BLaER1 treated with 17β-estradiol and CSF1 and Interleukin-3, amounts not matched to agents 10 nM and 100 nM (cell line): ENCODE data around the gene MGAM2.
"Not testable (repeated sequence)": the region's sequence is repeated elsewhere in the genome, so short reads cannot be mapped to it uniquely, and the experiment has no call there.

Source experiments
- H3K27ac ChIP-seq, 11 experiments: shearing (Covaris generic); formaldehyde crosslinking; 2 replicates each; pipeline ENCODE4 v1.8.1; 2022
- H3K27me3 ChIP-seq, 11 experiments: shearing (Covaris generic); formaldehyde crosslinking; 2 replicates each; pipeline ENCODE4 v1.8.1; 2022
- H3K36me3 ChIP-seq, 11 experiments: shearing (Covaris generic); formaldehyde crosslinking; 2 replicates each; pipeline ENCODE4 v1.8.1; 2022
- H3K4me1 ChIP-seq, 10 experiments: shearing (Covaris generic); formaldehyde crosslinking; 2 replicates each; pipeline ENCODE4 v1.8.1; 2022
- H3K4me2 ChIP-seq, 11 experiments: shearing (Covaris generic); formaldehyde crosslinking; 2 replicates each; pipeline ENCODE4 v1.8.1; 2022
- H3K4me3 ChIP-seq, 10 experiments: shearing (Covaris generic); formaldehyde crosslinking; 2 replicates each; pipeline ENCODE4 v1.8.1; 2022
- H3K9ac ChIP-seq, 11 experiments: shearing (Covaris generic); formaldehyde crosslinking; 2 replicates each; pipeline ENCODE4 v1.8.1; 2022
- H3K9me3 ChIP-seq, 11 experiments: shearing (Covaris generic); formaldehyde crosslinking; replicated peaks in 1 of 11; 2 replicates each; pipeline ENCODE4 v1.8.1; 2022
- H4K20me1 ChIP-seq, 11 experiments: shearing (Covaris generic); formaldehyde crosslinking; 2 replicates each; pipeline ENCODE4 v1.8.1; 2022
- Cebpa-rat ChIP-seq, 11 experiments: shearing (Covaris generic); IDR thresholded peaks; 2 replicates each; pipeline ENCODE4 v1.8.1; 2022

The MGAM2 gene

GRCh38 chr7:142094861-142095260, 16.7 kb upstream of the MGAM2 start:
- TF ChIP-seq Cebpa-rat (IDR thresholded peaks at IDR 0.05): no peak
- H3K4me2 ChIP-seq: peak overlapping the region in 7 of 11 experiments; percentile 12 to 41 (median 22); a peak in 7 of 22 replicates
- peaks cover 0 to 18% (median 10%) of the 10 kb centered on the region in 10 experiments; a peak in 12 of 20 replicates for H3K4me1 ChIP-seq
- H4K20me1 ChIP-seq: no peaks in the 10 kb centered on the region
- H3K9me3 ChIP-seq: no peaks in the 10 kb centered on the region
- no peak overlapping the region for H3K9ac ChIP-seq
- no peaks in the 10 kb centered on the region for H3K27me3 ChIP-seq
- no peaks in the 10 kb centered on the region; a peak in 1 of 22 replicates for H3K36me3 ChIP-seq
- no peak overlapping the region for H3K27ac ChIP-seq
- no peak overlapping the region for H3K4me3 ChIP-seq

GRCh38 chr7:142097571-142097970, 13.9 kb upstream of the MGAM2 start:
- H3K9ac ChIP-seq: no peak overlapping the region
- no peak for TF ChIP-seq Cebpa-rat (IDR thresholded peaks at IDR 0.05)
- H3K9me3 ChIP-seq: no peaks in the 10 kb centered on the region
- no peaks in the 10 kb centered on the region for H3K27me3 ChIP-seq
- H3K36me3 ChIP-seq: no peaks in the 10 kb centered on the region; a peak in 1 of 22 replicates
- no peak overlapping the region for H3K27ac ChIP-seq
- peak overlapping the region in 1 of 11 experiments; percentile 44; a peak in 1 of 22 replicates for H3K4me2 ChIP-seq
- H3K4me1 ChIP-seq: peaks cover 10 to 45% (median 19%) of the 10 kb centered on the region in 10 experiments; a peak in 18 of 20 replicates
- no peak overlapping the region for H3K4me3 ChIP-seq
- no peaks in the 10 kb centered on the region for H4K20me1 ChIP-seq

GRCh38 chr7:142098004-142098403, 13.5 kb upstream of the MGAM2 start:
- no peak overlapping the region for H3K4me3 ChIP-seq
- H3K36me3 ChIP-seq: no peaks in the 10 kb centered on the region; a peak in 1 of 22 replicates
- no peaks in the 10 kb centered on the region for H3K9me3 ChIP-seq
- H3K27ac ChIP-seq: no peak overlapping the region
- H3K27me3 ChIP-seq: no peaks in the 10 kb centered on the region
- TF ChIP-seq Cebpa-rat (IDR thresholded peaks at IDR 0.05): no peak
- no peaks in the 10 kb centered on the region for H4K20me1 ChIP-seq
- peaks cover 10 to 49% (median 22%) of the 10 kb centered on the region in 10 experiments; a peak in 18 of 20 replicates for H3K4me1 ChIP-seq
- no peak overlapping the region for H3K9ac ChIP-seq
- peak overlapping the region in 3 of 11 experiments; percentile 33 to 46 (median 44); a peak in 4 of 22 replicates for H3K4me2 ChIP-seq

GRCh38 chr7:142099347-142099746, 12.2 kb upstream of the MGAM2 start:
- H3K4me2 ChIP-seq: 0 out of 22 replicates have a peak overlapping the region, but pooled peaks of 1 of the 11 experiments have one; percentile 10
- H3K27ac ChIP-seq, H3K9ac ChIP-seq, H3K9me3 ChIP-seq, H3K27me3 ChIP-seq, H3K36me3 ChIP-seq, H3K4me3 ChIP-seq, H4K20me1 ChIP-seq: not testable (repeated sequence)
- H3K4me1 ChIP-seq: peaks cover 8 to 62% (median 32%) of the 10 kb centered on the region in 10 experiments; a peak in 19 of 20 replicates

- H3K4me1 ChIP-seq: peaks cover 0 to 69% (median 37%) of the 10 kb centered on the region in 10 experiments; a peak in 16 of 20 replicates
- 0 out of 22 replicates have a peak, but pooled peaks cover 0 to 4% (median 0%) of the 10 kb centered on the region in 11 experiments for H3K36me3 ChIP-seq
- no peak for TF ChIP-seq Cebpa-rat (IDR thresholded peaks at IDR 0.05)
- no peak overlapping the region for H3K9ac ChIP-seq
- peaks cover 0 to 5% (median 0%) of the 10 kb centered on the region in 11 experiments; a peak in 2 of 22 replicates for H3K9me3 ChIP-seq
- no peak overlapping the region for H3K4me3 ChIP-seq
- peak overlapping the region in 1 of 11 experiments; percentile 28; a peak in 1 of 22 replicates for H3K27ac ChIP-seq
- no peaks in the 10 kb centered on the region for H3K27me3 ChIP-seq
- H3K4me2 ChIP-seq: peak overlapping the region in 4 of 11 experiments; percentile 27 to 91 (median 56); a peak in 6 of 22 replicates
- H4K20me1 ChIP-seq: no peaks in the 10 kb centered on the region
Measured at GRCh38 chr7:142100634-142101033, 10.9 kb upstream of the MGAM2 start.

- H3K27me3 ChIP-seq, H3K9ac ChIP-seq, H3K9me3 ChIP-seq, H3K36me3 ChIP-seq, H3K4me3 ChIP-seq, H4K20me1 ChIP-seq: not testable (repeated sequence)
- H3K4me2 ChIP-seq: peak overlapping the region in 7 of 11 experiments; percentile 18 to 91 (median 55); a peak in 13 of 22 replicates
- H3K4me1 ChIP-seq: peaks cover 0 to 81% (median 49%) of the 10 kb centered on the region in 10 experiments; a peak in 16 of 20 replicates
- H3K27ac ChIP-seq: peak overlapping the region in 4 of 11 experiments; percentile 37 to 90 (median 64); a peak in 5 of 22 replicates
Measured at GRCh38 chr7:142101794-142102193, 9.7 kb upstream of the MGAM2 start.

DNA sequence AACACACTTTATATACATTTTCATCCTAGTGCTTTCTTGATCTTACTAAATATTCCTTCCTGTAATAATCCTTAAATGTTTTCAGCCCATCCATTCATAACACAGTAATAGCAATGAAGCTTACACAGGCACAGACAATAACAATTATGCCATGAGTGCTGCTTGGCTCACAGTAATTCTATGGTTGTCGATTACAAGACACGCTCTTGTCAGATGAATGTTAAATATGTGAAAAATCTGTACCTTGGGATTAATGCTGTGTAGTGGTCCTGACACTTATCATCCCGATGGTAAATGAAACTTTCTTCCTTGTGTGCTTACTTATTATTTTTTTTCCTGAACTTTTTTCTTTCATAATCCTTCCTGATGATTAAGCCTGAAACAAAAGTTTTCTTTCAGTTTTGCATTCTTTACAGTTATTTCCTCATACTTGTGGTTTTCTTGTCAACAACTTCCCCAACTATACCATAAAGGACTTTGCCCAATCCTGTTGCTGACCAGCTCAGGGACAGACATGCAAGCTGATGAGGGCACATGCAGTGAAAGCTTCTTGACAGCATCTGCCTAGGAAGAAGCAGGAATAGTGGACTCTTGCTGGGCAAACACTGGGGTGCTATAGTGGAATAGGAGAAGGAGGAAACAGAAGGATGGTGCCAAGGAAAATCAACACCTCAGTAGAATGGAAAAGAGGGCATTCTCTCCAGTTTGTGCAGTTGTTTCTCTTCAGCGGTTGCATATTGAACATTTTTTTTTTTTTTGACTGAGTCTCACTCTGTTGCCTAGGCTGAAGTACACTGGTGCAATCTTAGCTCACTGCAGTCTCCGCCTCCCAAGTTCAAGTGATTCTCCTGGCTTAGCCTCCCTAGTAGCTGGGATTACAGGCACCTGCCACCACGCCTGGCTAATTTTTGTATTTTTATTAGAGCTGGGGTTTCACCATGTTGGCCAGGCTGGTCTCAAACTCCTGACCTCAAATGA, 6.7 kb upstream of the MGAM2 start:
- peak overlapping the region in 9 of 11 experiments; percentile 61 to 90 (median 85); a peak in 17 of 22 replicates for H3K27ac ChIP-seq

GRCh38 chr7:142108728-142109505, 2.6 kb upstream of the MGAM2 start:
- Histone ChIP-seq H3K27me3 (no peaks in the 10 kb centered on the region), H3K4me3 (no peak overlapping the region), H3K4me1 (peaks cover 0 to 58% (median 26%) of the 10 kb centered on the region in 10 experiments; a peak in 16 of 20 replicates), H4K20me1 (no peaks in the 10 kb centered on the region), H3K27ac (no peak overlapping the region; a peak in 1 of 22 replicates), H3K9me3 (no peaks in the 10 kb centered on the region), H3K36me3 (no peaks in the 10 kb centered on the region), H3K9ac (no peak overlapping the region), H3K4me2 (no peak overlapping the region)
- TF ChIP-seq Cebpa-rat (IDR thresholded peaks at IDR 0.05): no peak

More for the DNA sequence above, 6.7 kb upstream of the MGAM2 start:
- Histone ChIP-seq H3K36me3 (0 out of 22 replicates have a peak, but pooled peaks cover 0 to 4% (median 0%) of the 10 kb centered on the region in 11 experiments), H3K4me1 (peaks cover 0 to 78% (median 49%) of the 10 kb centered on the region in 10 experiments; a peak in 16 of 20 replicates), H3K4me3 (peak overlapping the region in 5 of 10 experiments; percentile 17 to 48 (median 24); a peak in 6 of 20 replicates), H3K9ac (peak overlapping the region in 9 of 11 experiments; percentile 23 to 76 (median 70); a peak in 15 of 22 replicates), H4K20me1 (no peaks in the 10 kb centered on the region), H3K9me3 (peaks cover 0 to 5% (median 0%) of the 10 kb centered on the region in 11 experiments; a peak in 2 of 22 replicates), H3K27me3 (no peaks in the 10 kb centered on the region), H3K4me2 (peak overlapping the region in 9 of 11 experiments; percentile 35 to 91 (median 70); a peak in 19 of 22 replicates)
- TF ChIP-seq Cebpa-rat (IDR thresholded peaks at IDR 0.05): peak in 5 of 11 experiments; percentile 70 to 91 (median 83); a peak in 9 of 22 replicates
